Esophagus muscularis mucosa (tissue), 3 donors: ENCODE data around the gene EMCN.

Source experiments
- CTCF ChIP-seq, 3 experiments: fragments of 200-600 bp in 2 of 3; fragments of 450-650 bp in 1 of 3; sonication (generic) in 2 of 3; IDR thresholded peaks; one replicate each; pipeline ENCODE4 v1.5.1; 2017 to 2019; ENCODE audit warnings: antibody characterized with exemption in 3 of 3, mild to moderate bottlenecking in 2 of 3, moderate library complexity in 1 of 3
- POLR2A ChIP-seq: fragments of 450-650 bp; IDR thresholded peaks from one replicate; pipeline ENCODE4 v1.6.1; 2017; ENCODE audit warnings: antibody characterized with exemption, moderate library complexity, mild to moderate bottlenecking, low read depth
- POLR2AphosphoS5 ChIP-seq, 2 donors: sonication (generic); formaldehyde crosslinking; IDR thresholded peaks; one replicate each; pipeline ENCODE4 v1.6.1; 2017; ENCODE audit warnings: antibody characterized with exemption in 2 of 2

- TF ChIP-seq POLR2A (no peak), POLR2AphosphoS5 (IDR thresholded peaks at IDR 0.05) (no peak), CTCF (IDR thresholded peaks at IDR 0.05) (no peak)
Observed at GRCh38 chr4:100540131-100540530, 22.3 kb upstream of the EMCN start.
